Activated T-cell treated with anti-CD3 and anti-CD28 coated beads for 1 hour (primary cell): Measurements from ENCODE around the gene RNMT.
"Not testable (repeated sequence)": the region's sequence is repeated elsewhere in the genome, so short reads cannot be mapped to it uniquely, and the experiment has no call there.

ENCODE experiments used
- DNase-seq: peaks from one replicate; pipeline ENCODE4 v3.0.0-alpha.2; 2020; ENCODE audit warnings: low read depth

Gene RNMT

GRCh38 chr18:13726232-13726971 is at the start of gene RNMT, which contains the start of gene FAM210A:
Gene RNMT, plus strand, starts transcription at chr18:13726673. Its CDS starts 4,845 bp downstream, at chr18:13731518.
Gene FAM210A, minus strand, starts transcription at chr18:13726558. Its CDS starts 44,481 bp downstream, at chr18:13682077.
- peak; percentile 91 for DNase-seq

GRCh38 chr18:13677350-13677749 is 49.1 kb upstream of the RNMT start:
- not testable (repeated sequence) for DNase-seq

GRCh38 chr18:13680612-13681011 is 45.9 kb upstream of the RNMT start:
- no peak for DNase-seq

- no peak for DNase-seq
Measured at GRCh38 chr18:13681701-13682100, 44.8 kb upstream of the RNMT start.

- no peak for DNase-seq
Measured at GRCh38 chr18:13684546-13684945, 41.9 kb upstream of the RNMT start.

GRCh38 chr18:13688191-13689136 is 38.0 kb upstream of the RNMT start:
- no peak for DNase-seq

GRCh38 chr18:13690060-13690459 is 36.4 kb upstream of the RNMT start:
- DNase-seq = not testable (repeated sequence)

GRCh38 chr18:13695337-13695736 is 31.1 kb upstream of the RNMT start:
- not testable (repeated sequence) for DNase-seq

- no peak for DNase-seq
Measured at GRCh38 chr18:13696961-13697360, 29.5 kb upstream of the RNMT start.

- no peak for DNase-seq
Measured at GRCh38 chr18:13700153-13700552, 26.3 kb upstream of the RNMT start.

- no peak for DNase-seq
Measured at GRCh38 chr18:13703899-13704298, 22.6 kb upstream of the RNMT start.

GRCh38 chr18:13710414-13710831 is 16.1 kb upstream of the RNMT start:
- DNase-seq = no peak

- no peak for DNase-seq
Measured at GRCh38 chr18:13712400-13713131, 13.9 kb upstream of the RNMT start.

GRCh38 chr18:13713455-13714055 is 12.9 kb upstream of the RNMT start:
- DNase-seq = no peak

- DNase-seq = no peak
Measured at GRCh38 chr18:13715330-13715729, 11.1 kb upstream of the RNMT start.

GRCh38 chr18:13716916-13717315 is 9.6 kb upstream of the RNMT start:
- no peak for DNase-seq

GRCh38 chr18:13720123-13720522 is 6.3 kb upstream of the RNMT start:
- no peak for DNase-seq

- no peak for DNase-seq
Measured at GRCh38 chr18:13720847-13721246, 5.6 kb upstream of the RNMT start.

- DNase-seq = peak; percentile 4
Measured at GRCh38 chr18:13725566-13726231, 774 bp upstream of the RNMT start.

GRCh38 chr18:13726972-13727331 is 479 bp downstream of the RNMT start:
- DNase-seq = peak; percentile 12

- DNase-seq = no peak
Measured at GRCh38 chr18:13730481-13730880, 4.0 kb downstream of the RNMT start.
